Neutrophil (primary cell): ENCODE measurements around the gene LIX1.
"Not testable (repeated sequence)": the region's sequence is repeated elsewhere in the genome, so short reads cannot be mapped to it uniquely, and the experiment has no call there.

Source experiments
- H3K27ac ChIP-seq: fragments of 200-600 bp; sonication (generic); 2 replicates; pipeline ENCODE4 v1.5.1; 2016; ENCODE audit warnings: mild to moderate bottlenecking, moderate library complexity
- H3K27me3 ChIP-seq: fragments of 200-600 bp; sonication (generic); 2 replicates; pipeline ENCODE4 v1.6.0; 2016; ENCODE audit warnings: mild to moderate bottlenecking
- H3K36me3 ChIP-seq: fragments of 200-600 bp; sonication (generic); 2 replicates; pipeline ENCODE4 v1.5.1; 2017
- H3K4me1 ChIP-seq, 2 experiments: fragments of 200-600 bp in 1 of 2; sonication (generic) in 1 of 2; 1 replicate in 1 of 2; 2 replicates in 1 of 2; pipeline versions ENCODE4 v1.5.1 to v1.6.1; 2013 to 2016; ENCODE audit warnings: low read depth in 1 of 2, low read length in 1 of 2, mild to moderate bottlenecking in 1 of 2, moderate library complexity in 1 of 2; ENCODE audit not compliant: control insufficient read depth in 1 of 2, insufficient read depth in 1 of 2
- H3K4me3 ChIP-seq, 2 experiments: fragments of 200-600 bp in 1 of 2; sonication (generic) in 1 of 2; 1 replicate in 1 of 2; 2 replicates in 1 of 2; pipeline ENCODE4 v1.5.1; 2013 to 2016; ENCODE audit warnings: low read depth in 1 of 2, low read length in 1 of 2, mild to moderate bottlenecking in 1 of 2, moderate library complexity in 1 of 2
- H3K9me3 ChIP-seq: fragments of 200-600 bp; sonication (generic); 2 replicates; pipeline ENCODE4 v1.5.1; 2016
- TF ChIP-seq, protein P1 (sequence below): fragments of 200-600 bp; sonication (generic); IDR thresholded peaks from 2 replicates; pipeline ENCODE4 v1.5.1; 2016; ENCODE audit warnings: antibody characterized with exemption

The LIX1 gene

DNA sequence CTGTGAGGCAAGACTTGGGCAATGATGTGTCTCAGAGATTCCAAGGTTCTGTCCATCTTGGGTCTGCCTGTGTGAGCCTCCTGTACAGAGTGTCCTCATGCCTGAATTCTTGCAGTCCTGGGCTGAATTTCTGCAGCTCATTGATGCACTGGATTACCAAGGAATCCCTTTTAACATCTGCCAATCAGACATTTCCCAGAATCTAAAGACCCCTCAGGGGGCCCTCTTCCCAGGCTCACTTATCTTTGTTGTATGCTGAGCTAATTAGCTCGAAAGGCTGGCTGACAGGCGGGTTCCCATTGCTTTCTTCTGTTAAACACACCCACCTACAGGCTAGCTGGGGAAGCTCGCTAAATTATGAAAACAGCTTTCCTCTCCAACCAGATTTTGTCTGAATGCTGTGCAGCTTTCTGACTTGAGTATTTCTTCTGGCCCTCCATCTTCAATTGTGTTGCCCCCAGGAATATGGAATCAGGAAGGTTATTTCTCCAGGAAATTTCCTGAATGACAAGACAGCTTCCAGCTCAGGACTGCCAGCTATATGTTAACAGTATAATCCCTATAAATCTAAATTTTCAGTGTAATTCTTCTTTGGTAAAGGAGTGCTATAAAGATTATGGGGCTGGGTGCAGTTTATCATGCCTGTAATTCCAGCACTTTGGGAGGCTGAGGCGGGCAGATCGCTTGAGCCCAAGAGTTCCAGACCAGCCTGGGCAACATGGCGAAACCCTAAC, at the start of gene LIX1:
Gene LIX1 (minus strand): TSS at position 91 of the 734 bp plus-strand sequence. CDS start 35 bp downstream, at position 56.
- Histone ChIP-seq H3K4me1 (no peaks in the 10 kb centered on the region), H3K36me3 (no peaks in the 10 kb centered on the region), H3K27ac (no peak within 1 kb of the TSS), H3K4me3 (no peak within 1 kb of the TSS), H3K27me3 (no peaks in the 10 kb centered on the region), H3K9me3 (no peaks in the 10 kb centered on the region)
- TF ChIP-seq, protein P1, sequence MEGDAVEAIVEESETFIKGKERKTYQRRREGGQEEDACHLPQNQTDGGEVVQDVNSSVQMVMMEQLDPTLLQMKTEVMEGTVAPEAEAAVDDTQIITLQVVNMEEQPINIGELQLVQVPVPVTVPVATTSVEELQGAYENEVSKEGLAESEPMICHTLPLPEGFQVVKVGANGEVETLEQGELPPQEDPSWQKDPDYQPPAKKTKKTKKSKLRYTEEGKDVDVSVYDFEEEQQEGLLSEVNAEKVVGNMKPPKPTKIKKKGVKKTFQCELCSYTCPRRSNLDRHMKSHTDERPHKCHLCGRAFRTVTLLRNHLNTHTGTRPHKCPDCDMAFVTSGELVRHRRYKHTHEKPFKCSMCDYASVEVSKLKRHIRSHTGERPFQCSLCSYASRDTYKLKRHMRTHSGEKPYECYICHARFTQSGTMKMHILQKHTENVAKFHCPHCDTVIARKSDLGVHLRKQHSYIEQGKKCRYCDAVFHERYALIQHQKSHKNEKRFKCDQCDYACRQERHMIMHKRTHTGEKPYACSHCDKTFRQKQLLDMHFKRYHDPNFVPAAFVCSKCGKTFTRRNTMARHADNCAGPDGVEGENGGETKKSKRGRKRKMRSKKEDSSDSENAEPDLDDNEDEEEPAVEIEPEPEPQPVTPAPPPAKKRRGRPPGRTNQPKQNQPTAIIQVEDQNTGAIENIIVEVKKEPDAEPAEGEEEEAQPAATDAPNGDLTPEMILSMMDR = no peak

DNA sequence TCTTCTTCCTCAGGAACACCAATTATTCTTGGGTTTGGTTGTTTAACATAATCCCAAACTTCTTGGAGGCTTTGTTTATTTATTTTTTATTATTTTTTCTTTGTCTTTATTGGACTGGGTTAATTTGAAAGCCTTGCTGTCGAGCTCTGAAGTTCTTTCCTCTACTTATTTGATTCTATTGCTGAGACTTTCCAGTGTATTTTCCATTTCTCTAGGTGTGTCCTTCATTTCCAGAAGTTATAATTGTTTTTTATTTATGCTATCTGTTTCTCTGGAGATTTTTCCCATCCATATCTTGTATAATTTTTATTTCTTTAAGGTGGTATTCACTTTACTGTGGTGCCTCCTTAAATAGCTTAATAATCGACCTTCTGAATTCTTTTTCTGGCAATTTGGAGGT, 49.5 kb upstream of the LIX1 start:
- Histone ChIP-seq H3K9me3 (no peaks in the 10 kb centered on the region), H3K27ac (no peak overlapping the region), H3K4me3 (no peak overlapping the region), H3K36me3 (no peaks in the 10 kb centered on the region), H3K27me3 (no peaks in the 10 kb centered on the region), H3K4me1 (peaks cover 9 to 19% of the 10 kb centered on the region in 2 experiments)
- TF ChIP-seq, protein P1 = no peak

GRCh38 chr5:97189523-97189922, 47.1 kb upstream of the LIX1 start:
- H3K9me3 ChIP-seq, H3K36me3 ChIP-seq, H3K27ac ChIP-seq, H3K27me3 ChIP-seq, H3K4me3 ChIP-seq: not testable (repeated sequence)
- peaks cover 7 to 14% of the 10 kb centered on the region in 2 experiments for H3K4me1 ChIP-seq

DNA sequence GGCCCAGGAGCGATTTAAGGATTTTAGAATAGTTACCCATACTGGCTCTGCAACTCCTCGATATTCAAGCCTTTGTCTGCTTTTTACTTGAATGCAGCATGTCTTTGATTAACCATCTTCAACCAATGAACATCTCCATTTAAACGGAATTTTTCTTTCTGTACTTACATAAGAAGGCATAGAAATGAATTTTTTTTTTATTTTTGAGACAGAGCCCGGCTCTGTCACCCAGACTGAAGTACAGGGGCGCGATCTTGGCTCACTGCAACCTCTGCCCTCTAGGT, 41.5 kb upstream of the LIX1 start:
- Histone ChIP-seq H3K9me3 (no peaks in the 10 kb centered on the region), H3K4me3 (peak overlapping the region; percentile 74 to 91), H3K27ac (peak overlapping the region; percentile 88), H3K27me3 (no peaks in the 10 kb centered on the region), H3K36me3 (peaks cover 2% of the 10 kb centered on the region), H3K4me1 (peaks cover 16 to 21% of the 10 kb centered on the region in 2 experiments)
- TF ChIP-seq, protein P1 = no peak

- H3K4me3 ChIP-seq = peak within 1 kb of the TSS; percentile 74 to 91
These were observed 40.9 kb upstream of the LIX1 start, which contains the start of gene RIOK2 for GRCh38 chr5:97183100-97183929. Gene RIOK2 (minus strand): TSS chr5:97183247. CDS start chr5:97183191, 56 bp downstream.

More at GRCh38 chr5:97183100-97183929, 40.9 kb upstream of the LIX1 start, which contains the start of gene RIOK2:
- Histone ChIP-seq H3K36me3 (peaks cover 7% of the 10 kb centered on the region), H3K27me3 (no peaks in the 10 kb centered on the region), H3K4me1 (peaks cover 16 to 21% of the 10 kb centered on the region in 2 experiments), H3K27ac (peak within 1 kb of the TSS; percentile 88), H3K9me3 (no peaks in the 10 kb centered on the region)
- TF ChIP-seq, protein P1 = no peak
